ENCODE results near the gene GTF2IRD2. TPM values are rescaled to one million over a fixed set of nuclear protein-coding genes. Genes with fewer than 3 reads are reported as not detected.
A peak's percentile ranks its signal among the peaks of the same experiment; 100 is the strongest.
"Not testable (repeated sequence)": the region's sequence is repeated elsewhere in the genome, so short reads cannot be mapped to it uniquely, and the experiment has no call there.

Gene GTF2IRD2
- total and polyA plus RNA-seq, 2 donors (not counting 1 experiment from before 2014, with no cell fraction given): 23.2 to 57.4 TPM

- H3K4me2 ChIP-seq (replicated peaks; ENCODE audit: low read depth, low read length, poor library complexity, severe bottlenecking); H3K9me3 Mint-ChIP-seq (ENCODE audit: insufficient read depth); POLR2A ChIA-PET; H3K9ac ChIP-seq (ENCODE audit: low read length); H3K9me3 ChIP-seq (ENCODE audit: control extremely low read depth in 1 of 3, control insufficient read depth in 2 of 3, insufficient read depth in 1 of 3, low read length in 2 of 3); H2AFZ ChIP-seq (ENCODE audit: insufficient read depth, low read depth, low read length, poor library complexity, severe bottlenecking); CTCF ChIA-PET; H3K27me3 ChIP-seq (replicated peaks in 1 of 4; ENCODE audit: control extremely low read depth in 1 of 4, control insufficient read depth in 3 of 4, insufficient read depth in 4 of 4, low read length in 3 of 4); H3K4me1 Mint-ChIP-seq; H4K20me1 ChIP-seq (ENCODE audit: control insufficient read depth, insufficient read depth, low read length, poor library complexity, severe bottlenecking); intact Hi-C loops (cut with micrococcal nuclease); H3K79me2 ChIP-seq (ENCODE audit: control insufficient read depth, insufficient read depth, low read length); H3K27ac ChIP-seq (ENCODE audit: low read length in 2 of 2); H3K4me1 ChIP-seq (ENCODE audit: control insufficient read depth in 2 of 2, insufficient read depth in 2 of 2, low read length in 2 of 2); H3K36me3 ChIP-seq (replicated peaks in 1 of 2; ENCODE audit: control extremely low read depth in 1 of 2, control insufficient read depth in 1 of 2, extremely low read depth in 1 of 2, insufficient read depth in 2 of 2, low read length in 1 of 2); H3K27me3 Mint-ChIP-seq: not testable (repeated sequence)
- Mint-ChIP-seq H3K27ac (peak overlapping the region; percentile 63), H3K4me3 (peak overlapping the region; percentile 63)
- ATAC-seq (ENCODE audit: low read depth) (peak; percentile 93), DNase-seq (peak; percentile 91)
- 0% methylated on average over 4 of the region's 82 CpGs for WGBS (ENCODE audit: insufficient coverage)
- H3K4me3 ChIP-seq (ENCODE audit: control extremely low read depth in 1 of 5, extremely low read depth in 1 of 5, insufficient read depth in 1 of 5, low read depth in 2 of 5, low read length in 4 of 5): peak overlapping the region in 1 of 5 experiments; percentile 23
Observed at GRCh38 chr7:74788369-74789150, 62.8 kb downstream of the GTF2IRD2 start.

- H4K20me1 ChIP-seq (ENCODE audit: control insufficient read depth, insufficient read depth, low read length, poor library complexity, severe bottlenecking); H3K4me1 Mint-ChIP-seq; H3K4me1 ChIP-seq (ENCODE audit: control insufficient read depth in 2 of 2, insufficient read depth in 2 of 2, low read length in 2 of 2); POLR2A ChIA-PET; H3K9me3 ChIP-seq (ENCODE audit: control extremely low read depth in 1 of 3, control insufficient read depth in 2 of 3, insufficient read depth in 1 of 3, low read length in 2 of 3); H3K27ac ChIP-seq (ENCODE audit: low read length in 2 of 2); H3K79me2 ChIP-seq (ENCODE audit: control insufficient read depth, insufficient read depth, low read length); H2AFZ ChIP-seq (ENCODE audit: insufficient read depth, low read depth, low read length, poor library complexity, severe bottlenecking); H3K27me3 Mint-ChIP-seq; H3K4me3 Mint-ChIP-seq; H3K4me2 ChIP-seq (replicated peaks; ENCODE audit: low read depth, low read length, poor library complexity, severe bottlenecking); H3K27me3 ChIP-seq (replicated peaks in 1 of 4; ENCODE audit: control extremely low read depth in 1 of 4, control insufficient read depth in 3 of 4, insufficient read depth in 4 of 4, low read length in 3 of 4); H3K27ac Mint-ChIP-seq; H3K9ac ChIP-seq (ENCODE audit: low read length); H3K4me3 ChIP-seq (ENCODE audit: control extremely low read depth in 1 of 5, extremely low read depth in 1 of 5, insufficient read depth in 1 of 5, low read depth in 2 of 5, low read length in 4 of 5); ATAC-seq (ENCODE audit: low read depth); DNase-seq; H3K36me3 ChIP-seq (replicated peaks in 1 of 2; ENCODE audit: control extremely low read depth in 1 of 2, control insufficient read depth in 1 of 2, extremely low read depth in 1 of 2, insufficient read depth in 2 of 2, low read length in 1 of 2); H3K9me3 Mint-ChIP-seq (ENCODE audit: insufficient read depth); intact Hi-C loops (cut with micrococcal nuclease); CTCF ChIA-PET: not testable (repeated sequence)
- WGBS (ENCODE audit: insufficient coverage): 95% methylated on average over 2 of the region's 5 CpGs
Observed at GRCh38 chr7:74783595-74783994, 67.8 kb downstream of the GTF2IRD2 start.

- intact Hi-C loops (cut with micrococcal nuclease); H3K27me3 Mint-ChIP-seq; H3K36me3 ChIP-seq (replicated peaks in 1 of 2; ENCODE audit: control extremely low read depth in 1 of 2, control insufficient read depth in 1 of 2, extremely low read depth in 1 of 2, insufficient read depth in 2 of 2, low read length in 1 of 2); H3K4me3 Mint-ChIP-seq; H3K9me3 Mint-ChIP-seq (ENCODE audit: insufficient read depth); H3K4me3 ChIP-seq (ENCODE audit: control extremely low read depth in 1 of 5, extremely low read depth in 1 of 5, insufficient read depth in 1 of 5, low read depth in 2 of 5, low read length in 4 of 5); H3K4me1 Mint-ChIP-seq; POLR2A ChIA-PET; H3K27me3 ChIP-seq (replicated peaks in 1 of 4; ENCODE audit: control extremely low read depth in 1 of 4, control insufficient read depth in 3 of 4, insufficient read depth in 4 of 4, low read length in 3 of 4); H2AFZ ChIP-seq (ENCODE audit: insufficient read depth, low read depth, low read length, poor library complexity, severe bottlenecking); H4K20me1 ChIP-seq (ENCODE audit: control insufficient read depth, insufficient read depth, low read length, poor library complexity, severe bottlenecking); H3K9ac ChIP-seq (ENCODE audit: low read length); H3K4me2 ChIP-seq (replicated peaks; ENCODE audit: low read depth, low read length, poor library complexity, severe bottlenecking); H3K27ac ChIP-seq (ENCODE audit: low read length in 2 of 2); H3K9me3 ChIP-seq (ENCODE audit: control extremely low read depth in 1 of 3, control insufficient read depth in 2 of 3, insufficient read depth in 1 of 3, low read length in 2 of 3); ATAC-seq (ENCODE audit: low read depth); H3K27ac Mint-ChIP-seq; H3K4me1 ChIP-seq (ENCODE audit: control insufficient read depth in 2 of 2, insufficient read depth in 2 of 2, low read length in 2 of 2); H3K79me2 ChIP-seq (ENCODE audit: control insufficient read depth, insufficient read depth, low read length); DNase-seq; CTCF ChIA-PET: not testable (repeated sequence)
- no CpG with 5 or more reads among the region's 6 CpGs for WGBS (ENCODE audit: insufficient coverage)
Observed at GRCh38 chr7:74781746-74782145, 69.7 kb downstream of the GTF2IRD2 start.

GRCh38 chr7:74779053-74779452, 72.4 kb downstream of the GTF2IRD2 start:
- H3K4me3 Mint-ChIP-seq; H3K4me1 Mint-ChIP-seq; H3K27ac ChIP-seq (ENCODE audit: low read length in 2 of 2); H3K9me3 Mint-ChIP-seq (ENCODE audit: insufficient read depth); H3K9ac ChIP-seq (ENCODE audit: low read length); H3K27me3 Mint-ChIP-seq; H3K79me2 ChIP-seq (ENCODE audit: control insufficient read depth, insufficient read depth, low read length); H3K4me3 ChIP-seq (ENCODE audit: control extremely low read depth in 1 of 5, extremely low read depth in 1 of 5, insufficient read depth in 1 of 5, low read depth in 2 of 5, low read length in 4 of 5); intact Hi-C loops (cut with micrococcal nuclease); H2AFZ ChIP-seq (ENCODE audit: insufficient read depth, low read depth, low read length, poor library complexity, severe bottlenecking); CTCF ChIA-PET; ATAC-seq (ENCODE audit: low read depth); POLR2A ChIA-PET; H3K4me2 ChIP-seq (replicated peaks; ENCODE audit: low read depth, low read length, poor library complexity, severe bottlenecking); H4K20me1 ChIP-seq (ENCODE audit: control insufficient read depth, insufficient read depth, low read length, poor library complexity, severe bottlenecking); H3K9me3 ChIP-seq (ENCODE audit: control extremely low read depth in 1 of 3, control insufficient read depth in 2 of 3, insufficient read depth in 1 of 3, low read length in 2 of 3); H3K27me3 ChIP-seq (replicated peaks in 1 of 4; ENCODE audit: control extremely low read depth in 1 of 4, control insufficient read depth in 3 of 4, insufficient read depth in 4 of 4, low read length in 3 of 4); DNase-seq; H3K36me3 ChIP-seq (replicated peaks in 1 of 2; ENCODE audit: control extremely low read depth in 1 of 2, control insufficient read depth in 1 of 2, extremely low read depth in 1 of 2, insufficient read depth in 2 of 2, low read length in 1 of 2); H3K4me1 ChIP-seq (ENCODE audit: control insufficient read depth in 2 of 2, insufficient read depth in 2 of 2, low read length in 2 of 2); H3K27ac Mint-ChIP-seq: not testable (repeated sequence)
- WGBS (ENCODE audit: insufficient coverage): no CpG with 5 or more reads among the region's 17 CpGs

Measured in B cell (primary cell).